ENCODE data around the gene DNAJC6. TPM values are rescaled to one million over a fixed set of nuclear protein-coding genes. Genes with fewer than 3 reads are reported as not detected.

DNAJC6 gene
- total RNA-seq, 6 donors from 2014 or later: 3.5 to 5.9 (median 5.2) TPM

DNA sequence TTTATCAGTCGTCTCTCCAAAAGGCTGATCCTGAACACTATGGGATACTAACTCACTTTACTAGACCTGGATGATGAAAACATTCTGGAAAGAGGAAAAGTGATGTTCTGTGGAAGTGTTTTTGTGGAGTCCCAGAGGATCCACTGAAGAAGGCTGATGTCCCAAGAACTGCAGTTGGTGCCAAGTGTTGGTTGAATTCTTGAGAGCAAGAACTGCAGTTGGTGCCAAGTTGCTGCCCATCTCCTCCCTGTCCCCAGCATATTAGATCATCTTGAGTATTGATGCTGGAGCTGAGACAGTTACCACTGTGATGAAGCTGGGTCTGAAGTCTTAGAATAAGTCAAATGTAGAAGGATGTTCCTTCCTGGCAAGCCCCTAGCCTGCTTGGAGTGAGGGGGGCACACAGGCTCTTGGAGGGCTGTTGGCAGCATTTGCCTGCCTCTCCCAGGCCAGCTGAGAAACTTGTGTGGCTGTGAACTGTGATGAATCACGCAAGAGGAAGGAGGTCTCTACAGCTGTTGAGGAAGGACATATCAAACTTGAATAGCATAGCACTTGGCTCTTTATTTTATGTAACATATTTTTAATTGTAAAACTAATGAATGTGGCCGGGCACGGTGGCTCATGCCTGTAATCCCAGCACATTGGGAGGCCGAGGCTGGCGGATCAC lies 48.1 kb downstream of the DNAJC6 start:
- no peak for DNase-seq
- Histone ChIP-seq H3K27ac (no peak overlapping the region), H3K4me1 (no peaks in the 10 kb centered on the region), H3K9me3 (no peaks in the 10 kb centered on the region), H3K4me3 (no peak overlapping the region), H3K27me3 (no peaks in the 10 kb centered on the region), H3K36me3 (no peaks in the 10 kb centered on the region)
- TF ChIP-seq EP300 (IDR thresholded peaks at IDR 0.05) (no peak), POLR2A (IDR thresholded peaks at IDR 0.05) (no peak), POLR2AphosphoS5 (IDR thresholded peaks at IDR 0.05) (no peak)
- TF ChIP-seq, protein P1, sequence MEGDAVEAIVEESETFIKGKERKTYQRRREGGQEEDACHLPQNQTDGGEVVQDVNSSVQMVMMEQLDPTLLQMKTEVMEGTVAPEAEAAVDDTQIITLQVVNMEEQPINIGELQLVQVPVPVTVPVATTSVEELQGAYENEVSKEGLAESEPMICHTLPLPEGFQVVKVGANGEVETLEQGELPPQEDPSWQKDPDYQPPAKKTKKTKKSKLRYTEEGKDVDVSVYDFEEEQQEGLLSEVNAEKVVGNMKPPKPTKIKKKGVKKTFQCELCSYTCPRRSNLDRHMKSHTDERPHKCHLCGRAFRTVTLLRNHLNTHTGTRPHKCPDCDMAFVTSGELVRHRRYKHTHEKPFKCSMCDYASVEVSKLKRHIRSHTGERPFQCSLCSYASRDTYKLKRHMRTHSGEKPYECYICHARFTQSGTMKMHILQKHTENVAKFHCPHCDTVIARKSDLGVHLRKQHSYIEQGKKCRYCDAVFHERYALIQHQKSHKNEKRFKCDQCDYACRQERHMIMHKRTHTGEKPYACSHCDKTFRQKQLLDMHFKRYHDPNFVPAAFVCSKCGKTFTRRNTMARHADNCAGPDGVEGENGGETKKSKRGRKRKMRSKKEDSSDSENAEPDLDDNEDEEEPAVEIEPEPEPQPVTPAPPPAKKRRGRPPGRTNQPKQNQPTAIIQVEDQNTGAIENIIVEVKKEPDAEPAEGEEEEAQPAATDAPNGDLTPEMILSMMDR (IDR thresholded peaks at IDR 0.05): no peak
- no peak for ATAC-seq (ENCODE audit: low FRiP score in 2 of 2)
- 90 to 97% methylated on average over 6 of the region's 6 CpGs for WGBS, 2 donors

DNA sequence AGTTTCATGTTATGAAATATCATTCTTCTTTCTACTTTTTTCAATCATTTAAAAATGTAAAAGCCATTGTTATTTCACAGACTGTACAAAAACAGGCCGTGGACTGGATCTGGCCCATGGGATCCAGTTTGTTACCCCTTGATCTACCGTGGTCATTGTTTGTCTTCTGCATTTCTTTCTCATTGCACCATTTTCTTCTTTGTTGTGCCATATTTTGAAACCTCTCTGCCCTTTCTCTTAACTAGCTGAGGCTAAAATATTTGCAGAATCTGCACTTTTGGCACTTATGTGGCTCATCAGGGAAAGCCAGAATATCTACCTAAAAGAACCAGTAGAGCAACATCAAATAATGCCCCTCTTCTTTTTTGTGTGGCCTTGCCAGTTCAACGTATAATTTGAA lies 50.5 kb downstream of the DNAJC6 start:
- Histone ChIP-seq H3K27me3 (no peaks in the 10 kb centered on the region), H3K27ac (no peak overlapping the region), H3K4me1 (no peaks in the 10 kb centered on the region), H3K9me3 (no peaks in the 10 kb centered on the region), H3K36me3 (no peaks in the 10 kb centered on the region), H3K4me3 (no peak overlapping the region)
- ATAC-seq (ENCODE audit: low FRiP score in 2 of 2) (no peak), DNase-seq (no peak)
- no peak for TF ChIP-seq POLR2A (IDR thresholded peaks at IDR 0.05)
- TF ChIP-seq, protein P1 (IDR thresholded peaks at IDR 0.05): no peak
- TF ChIP-seq POLR2AphosphoS5 (IDR thresholded peaks at IDR 0.05): no peak
- TF ChIP-seq EP300 (IDR thresholded peaks at IDR 0.05): no peak
- 51 to 59% methylated on average over 3 of the region's 3 CpGs for WGBS, 2 donors

DNA sequence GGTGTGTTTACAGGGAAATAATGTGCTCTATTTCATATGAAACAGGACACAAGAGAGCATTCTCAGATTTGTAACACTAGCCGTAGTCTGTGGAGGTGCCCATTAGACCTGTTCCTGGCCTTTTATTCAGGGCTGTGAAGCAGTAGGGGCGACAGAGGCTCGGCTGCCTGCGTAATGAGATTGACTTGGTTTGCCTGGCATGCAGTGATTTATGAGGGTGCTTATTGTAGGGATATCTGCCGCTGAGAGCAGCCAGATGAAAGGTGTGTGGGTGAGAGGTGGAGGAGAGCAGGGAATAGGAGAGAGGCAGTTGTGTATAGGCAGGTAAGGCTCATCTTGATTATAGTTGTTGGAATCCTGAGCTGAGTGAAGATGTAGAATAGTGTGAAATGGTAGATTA lies 51.3 kb downstream of the DNAJC6 start:
- Histone ChIP-seq H3K4me3 (no peak overlapping the region), H3K4me1 (no peaks in the 10 kb centered on the region), H3K27ac (no peak overlapping the region), H3K36me3 (no peaks in the 10 kb centered on the region), H3K9me3 (no peaks in the 10 kb centered on the region), H3K27me3 (no peaks in the 10 kb centered on the region)
- no peak for DNase-seq
- no peak for TF ChIP-seq POLR2A (IDR thresholded peaks at IDR 0.05)
- ATAC-seq (ENCODE audit: low FRiP score in 2 of 2): no peak
- 79 to 89% methylated on average over 5 of the region's 5 CpGs for WGBS, 2 donors

DNA sequence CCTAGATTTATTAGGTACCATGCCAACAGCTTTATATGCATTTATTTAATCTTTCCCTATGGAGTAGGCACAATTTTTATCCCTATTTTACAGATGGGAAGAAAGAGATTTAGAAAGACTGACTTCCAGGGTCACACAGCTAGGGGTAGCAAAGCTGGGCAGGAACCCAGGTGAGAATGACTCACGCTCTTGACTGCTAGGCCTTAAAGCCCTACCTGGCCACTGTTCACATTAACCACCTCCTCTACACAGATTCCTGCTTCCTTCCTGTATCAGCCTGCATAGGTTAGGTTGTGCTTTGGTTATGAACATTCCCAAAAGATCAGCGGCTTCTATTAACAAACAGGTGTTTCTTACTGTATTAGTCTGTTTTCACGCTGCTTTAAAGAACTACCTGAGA lies 53.2 kb downstream of the DNAJC6 start:
- Histone ChIP-seq H3K4me3 (no peak overlapping the region), H3K9me3 (no peaks in the 10 kb centered on the region), H3K36me3 (no peaks in the 10 kb centered on the region), H3K4me1 (no peaks in the 10 kb centered on the region), H3K27me3 (no peaks in the 10 kb centered on the region), H3K27ac (no peak overlapping the region)
- DNase-seq: no peak
- ATAC-seq (ENCODE audit: low FRiP score in 2 of 2): no peak
- WGBS, 2 donors: 94 to 95% methylated on average over 3 of the region's 3 CpGs
- no peak for TF ChIP-seq POLR2AphosphoS5 (IDR thresholded peaks at IDR 0.05)
- TF ChIP-seq, protein P1 (IDR thresholded peaks at IDR 0.05): no peak
- no peak for TF ChIP-seq POLR2A (IDR thresholded peaks at IDR 0.05)
- TF ChIP-seq EP300 (IDR thresholded peaks at IDR 0.05): no peak

DNA sequence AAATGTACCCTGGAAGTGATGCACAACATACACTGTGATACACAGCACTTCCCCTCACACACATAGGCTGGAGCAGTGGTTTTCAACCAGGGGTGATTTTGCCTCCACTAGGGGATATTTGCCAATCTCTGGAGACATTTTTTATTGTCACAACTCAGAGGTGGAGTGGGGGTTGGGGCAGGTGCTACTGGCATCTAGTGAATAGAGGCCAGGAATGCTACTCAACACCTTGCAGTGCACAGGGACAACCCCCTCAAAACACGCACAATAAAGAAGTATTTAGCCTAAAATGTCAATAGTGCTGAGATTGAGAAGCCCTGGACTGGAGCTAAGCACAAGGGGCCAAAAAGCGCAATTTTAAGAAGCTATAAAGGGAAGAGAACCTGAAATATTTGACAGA lies 54.1 kb downstream of the DNAJC6 start:
- WGBS, 2 donors: 91 to 98% methylated on average over 2 of the region's 2 CpGs
- DNase-seq: no peak
- no peaks in the 10 kb centered on the region for H3K27me3 ChIP-seq

More for the DNA sequence above, 54.1 kb downstream of the DNAJC6 start:
- Histone ChIP-seq H3K4me3 (no peak overlapping the region), H3K9me3 (no peaks in the 10 kb centered on the region), H3K4me1 (no peaks in the 10 kb centered on the region), H3K27ac (no peak overlapping the region), H3K36me3 (no peaks in the 10 kb centered on the region)
- no peak for ATAC-seq (ENCODE audit: low FRiP score in 2 of 2)
- TF ChIP-seq POLR2AphosphoS5 (IDR thresholded peaks at IDR 0.05) (no peak), POLR2A (IDR thresholded peaks at IDR 0.05) (no peak), EP300 (IDR thresholded peaks at IDR 0.05) (no peak)
- TF ChIP-seq, protein P1 (IDR thresholded peaks at IDR 0.05): no peak
